Naive thymus-derived CD8-positive, alpha-beta T cell (primary cell): ENCODE results near the gene GLI3. TPM values are rescaled to one million over a fixed set of nuclear protein-coding genes. Genes with fewer than 3 reads are reported as not detected.

Experiments
- ATAC-seq, 2 donors: fragments of 150-1000 bp; cut with Tn5 transposase in 1 of 2; sonication (Bioruptor Pico), chemical (Tn5 transposase) in 1 of 2; 1 replicate in 1 of 2; 2 replicates in 1 of 2; pipeline ENCODE4 v1.10.0; 2021; ENCODE audit warnings: mild to moderate bottlenecking in 2 of 2, moderate library complexity in 2 of 2
- POLR2A ChIA-PET: fragments of 350-600 bp; sonication (Branson Sonifier 250); formaldehyde crosslinking; loops from one replicate; lab custom pipeline; 2021; ENCODE audit warnings: antibody characterized with exemption; lab: Charles Lee
- DNase-seq, 10 donors: peaks; one replicate each; pipeline versions ENCODE4 v3.0.0 to v3.0.0-alpha.2; 2020 to 2022
- H3K27ac Mint-ChIP-seq, 10 donors: one replicate each; pipeline ENCODE4 v1.8.0; 2020 to 2022; ENCODE audit warnings: mild to moderate bottlenecking in 10 of 10, mixed read lengths in 10 of 10, moderate library complexity in 4 of 10, inconsistent platforms in 1 of 10
- H3K27me3 Mint-ChIP-seq, 5 donors: one replicate each; pipeline ENCODE4 v1.8.0; 2021 to 2022; ENCODE audit warnings: mixed read lengths in 5 of 5
- H3K36me3 Mint-ChIP-seq, 3 donors: one replicate each; pipeline ENCODE4 v1.8.0; 2020 to 2022; ENCODE audit warnings: mixed read lengths in 3 of 3, mild to moderate bottlenecking in 2 of 3, inconsistent platforms in 1 of 3
- H3K4me1 Mint-ChIP-seq, 4 donors: one replicate each; pipeline ENCODE4 v1.8.0; 2021 to 2022; ENCODE audit warnings: mixed read lengths in 4 of 4
- H3K4me3 Mint-ChIP-seq, 10 donors: one replicate each; pipeline ENCODE4 v1.8.0; 2020 to 2022; ENCODE audit warnings: mild to moderate bottlenecking in 10 of 10, mixed read lengths in 10 of 10, moderate library complexity in 6 of 10, inconsistent platforms in 1 of 10
- H3K9me3 Mint-ChIP-seq, 9 donors: one replicate each; pipeline ENCODE4 v1.8.0; 2020 to 2022; ENCODE audit warnings: mixed read lengths in 9 of 9, mild to moderate bottlenecking in 3 of 9, inconsistent platforms in 1 of 9, moderate library complexity in 1 of 9
- polyA plus RNA-seq, 3 donors: library from polyadenylated mRNA; unstranded; fragments of 300-500 nt; fragmentation: Illumina TruSeq; gene quantifications; one replicate each; pipeline ENCODE4 v1.2.3, GENCODE V29; 2021
- total RNA-seq, 8 experiments: library from RNA in 2 of 8; stranded (reverse) in 2 of 8; gene quantifications; one replicate each; pipeline ENCODE4 v1.2.3 and lab custom pipeline; 2021 to 2026

Gene GLI3
- total and polyA plus RNA-seq, 5 experiments from 2014 or later, result not detected

- H3K27ac Mint-ChIP-seq, result no peak overlapping the region
These were observed 75.9 kb downstream of the GLI3 start for GRCh38 chr7:42161110-42161509.

DNA sequence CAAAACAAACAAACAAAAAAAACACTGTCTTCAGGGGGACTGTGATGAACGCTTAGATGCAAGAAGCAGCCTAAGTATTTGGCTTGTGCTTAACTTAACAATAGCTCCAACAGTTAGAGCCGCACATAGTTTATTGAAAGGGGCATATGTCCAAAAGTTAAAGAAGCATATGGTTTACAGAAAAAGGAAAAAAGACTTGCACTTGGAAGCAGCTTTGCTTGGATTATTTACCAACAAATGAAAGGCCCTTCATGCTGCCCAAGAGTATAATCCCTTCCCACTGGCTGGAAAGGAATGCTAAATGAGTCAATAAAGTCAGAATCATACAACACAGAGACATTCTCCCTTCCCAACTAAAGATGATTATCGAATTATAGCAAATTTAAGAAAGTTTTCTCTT, 77.9 kb downstream of the GLI3 start:
- H3K36me3 Mint-ChIP-seq, result no peaks in the 10 kb centered on the region
- H3K4me3 Mint-ChIP-seq, result no peak overlapping the region
- peaks cover 0 to 5% (median 0%) of the 10 kb centered on the region in 5 donors for H3K27me3 Mint-ChIP-seq
- H3K4me1 Mint-ChIP-seq, result no peaks in the 10 kb centered on the region
- POLR2A ChIA-PET, result no interaction called here
- H3K27ac Mint-ChIP-seq, result no peak overlapping the region
- no peak for DNase-seq
- no peak for ATAC-seq
- no peaks in the 10 kb centered on the region for H3K9me3 Mint-ChIP-seq

More at GRCh38 chr7:42161110-42161509, 75.9 kb downstream of the GLI3 start:
- Mint-ChIP-seq H3K4me3 (no peak overlapping the region), H3K36me3 (no peaks in the 10 kb centered on the region), H3K27me3 (no peaks in the 10 kb centered on the region), H3K9me3 (no peaks in the 10 kb centered on the region), H3K4me1 (no peaks in the 10 kb centered on the region)
- POLR2A ChIA-PET, result no interaction called here
- no peak for ATAC-seq
- no peak for DNase-seq

GRCh38 chr7:42156967-42157721, 79.9 kb downstream of the GLI3 start:
- H3K36me3 Mint-ChIP-seq, result no peaks in the 10 kb centered on the region
- POLR2A ChIA-PET, result no interaction called here
- no peak overlapping the region for H3K4me3 Mint-ChIP-seq
- peaks cover 0 to 9% (median 0%) of the 10 kb centered on the region in 5 donors for H3K27me3 Mint-ChIP-seq
- ATAC-seq (no peak), DNase-seq (no peak)
- no peaks in the 10 kb centered on the region for H3K9me3 Mint-ChIP-seq
- H3K27ac Mint-ChIP-seq, result no peak overlapping the region
- H3K4me1 Mint-ChIP-seq, result no peaks in the 10 kb centered on the region

GRCh38 chr7:42156291-42156865, 80.6 kb downstream of the GLI3 start:
- H3K36me3 Mint-ChIP-seq, result no peaks in the 10 kb centered on the region
- peaks cover 0 to 9% (median 0%) of the 10 kb centered on the region in 5 donors for H3K27me3 Mint-ChIP-seq
- DNase-seq (no peak), ATAC-seq (no peak)
- H3K9me3 Mint-ChIP-seq, result no peaks in the 10 kb centered on the region
- no peak overlapping the region for H3K4me3 Mint-ChIP-seq
- POLR2A ChIA-PET, result no interaction called here
- H3K4me1 Mint-ChIP-seq, result no peaks in the 10 kb centered on the region
- no peak overlapping the region for H3K27ac Mint-ChIP-seq

- Mint-ChIP-seq H3K9me3 (no peaks in the 10 kb centered on the region), H3K4me1 (no peaks in the 10 kb centered on the region), H3K27me3 (peaks cover 0 to 9% (median 0%) of the 10 kb centered on the region in 5 donors), H3K36me3 (no peaks in the 10 kb centered on the region), H3K27ac (no peak overlapping the region), H3K4me3 (no peak overlapping the region)
- ATAC-seq (no peak), DNase-seq (no peak)
- POLR2A ChIA-PET, result no interaction called here
These were observed 81.3 kb downstream of the GLI3 start for GRCh38 chr7:42155584-42156290.

- Mint-ChIP-seq H3K27ac (no peak overlapping the region), H3K4me3 (no peak overlapping the region)
These were observed 82.8 kb downstream of the GLI3 start for GRCh38 chr7:42154173-42154572.

DNA sequence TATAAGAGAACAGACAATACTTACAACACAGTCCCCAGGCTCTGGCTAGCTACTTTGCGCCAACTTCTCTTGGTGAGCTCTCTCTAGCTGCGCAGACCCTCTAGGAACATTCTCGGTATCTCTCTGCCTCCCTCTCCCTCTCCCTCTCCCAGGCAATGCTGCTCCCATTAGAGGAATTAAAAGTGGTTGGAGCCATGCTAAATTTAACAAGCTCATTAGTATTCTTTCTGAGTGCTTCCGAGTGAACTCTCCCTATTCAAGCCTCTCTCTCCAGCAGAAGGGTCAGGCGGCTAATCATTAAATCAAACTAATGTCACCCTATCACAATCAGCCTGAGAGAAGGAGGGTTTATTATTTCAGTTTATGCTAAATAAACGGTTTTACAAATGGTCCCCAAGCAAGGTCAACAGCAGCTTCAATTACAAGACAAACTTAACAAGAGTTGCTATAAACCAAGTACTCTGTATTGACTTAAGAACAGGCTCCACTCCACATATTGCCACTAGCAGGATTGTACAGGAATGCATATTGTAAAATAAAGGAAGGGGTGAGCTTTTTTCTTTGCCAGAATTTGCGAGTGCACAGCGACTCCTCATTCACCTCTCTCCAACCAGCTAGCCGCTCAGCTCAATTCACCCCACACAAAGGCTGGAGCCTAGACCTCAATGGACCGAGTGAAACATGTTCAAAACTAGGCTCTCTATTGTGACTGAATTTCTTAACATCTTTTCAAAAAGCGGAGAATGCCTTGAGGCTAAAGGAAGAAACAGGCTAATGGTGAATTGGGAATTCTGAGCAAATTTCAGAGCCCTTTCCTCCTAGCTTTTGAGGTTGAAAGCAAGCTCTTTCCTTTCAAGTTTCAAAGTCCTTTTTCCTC, 84.4 kb downstream of the GLI3 start:
- no peaks in the 10 kb centered on the region for H3K9me3 Mint-ChIP-seq
- no peak overlapping the region for H3K27ac Mint-ChIP-seq
- DNase-seq, result no peak
- H3K4me3 Mint-ChIP-seq, result no peak overlapping the region
- H3K4me1 Mint-ChIP-seq, result no peaks in the 10 kb centered on the region
- no peak for ATAC-seq
- no peaks in the 10 kb centered on the region for H3K36me3 Mint-ChIP-seq
- H3K27me3 Mint-ChIP-seq, result peaks cover 0 to 12% (median 0%) of the 10 kb centered on the region in 5 donors
- POLR2A ChIA-PET, result no interaction called here

More at GRCh38 chr7:42154173-42154572, 82.8 kb downstream of the GLI3 start:
- no peaks in the 10 kb centered on the region for H3K9me3 Mint-ChIP-seq
- H3K4me1 Mint-ChIP-seq, result no peaks in the 10 kb centered on the region
- DNase-seq (no peak), ATAC-seq (no peak)
- POLR2A ChIA-PET, result no interaction called here
- H3K27me3 Mint-ChIP-seq, result peaks cover 0 to 9% (median 0%) of the 10 kb centered on the region in 5 donors
- H3K36me3 Mint-ChIP-seq, result no peaks in the 10 kb centered on the region

GRCh38 chr7:42151309-42151708, 85.7 kb downstream of the GLI3 start:
- H3K9me3 Mint-ChIP-seq, result no peaks in the 10 kb centered on the region
- peaks cover 0 to 13% (median 4%) of the 10 kb centered on the region in 5 donors for H3K27me3 Mint-ChIP-seq
- H3K36me3 Mint-ChIP-seq, result no peaks in the 10 kb centered on the region
- DNase-seq, result no peak
- no peak overlapping the region for H3K27ac Mint-ChIP-seq
- no peaks in the 10 kb centered on the region for H3K4me1 Mint-ChIP-seq
- POLR2A ChIA-PET, result no interaction called here
- no peak overlapping the region for H3K4me3 Mint-ChIP-seq
- no peak for ATAC-seq

GRCh38 chr7:42145539-42145938, 91.5 kb downstream of the GLI3 start:
- Mint-ChIP-seq H3K27ac (no peak overlapping the region), H3K4me3 (no peak overlapping the region), H3K4me1 (no peaks in the 10 kb centered on the region), H3K27me3 (peaks cover 1 to 14% (median 4%) of the 10 kb centered on the region in 5 donors), H3K9me3 (no peaks in the 10 kb centered on the region), H3K36me3 (no peaks in the 10 kb centered on the region)
- DNase-seq, result no peak
- POLR2A ChIA-PET, result no interaction called here
- ATAC-seq, result no peak

GRCh38 chr7:42144604-42145003, 92.4 kb downstream of the GLI3 start:
- H3K9me3 Mint-ChIP-seq, result no peaks in the 10 kb centered on the region
- ATAC-seq (no peak), DNase-seq (no peak)
- no peaks in the 10 kb centered on the region for H3K36me3 Mint-ChIP-seq
- no peak overlapping the region for H3K27ac Mint-ChIP-seq
- peaks cover 1 to 22% (median 7%) of the 10 kb centered on the region in 5 donors for H3K27me3 Mint-ChIP-seq
- H3K4me3 Mint-ChIP-seq, result no peak overlapping the region
- POLR2A ChIA-PET, result no interaction called here
- H3K4me1 Mint-ChIP-seq, result no peaks in the 10 kb centered on the region

- H3K27me3 Mint-ChIP-seq, result peaks cover 1 to 22% (median 7%) of the 10 kb centered on the region in 5 donors
- no peak overlapping the region for H3K4me3 Mint-ChIP-seq
- POLR2A ChIA-PET, result no interaction called here
- ATAC-seq, result no peak
- no peaks in the 10 kb centered on the region for H3K4me1 Mint-ChIP-seq
- DNase-seq, result no peak
- no peaks in the 10 kb centered on the region for H3K9me3 Mint-ChIP-seq
- no peaks in the 10 kb centered on the region for H3K36me3 Mint-ChIP-seq
- H3K27ac Mint-ChIP-seq, result no peak overlapping the region
These were observed 93.1 kb downstream of the GLI3 start for GRCh38 chr7:42143711-42144600.

- no peak overlapping the region for H3K4me3 Mint-ChIP-seq
- POLR2A ChIA-PET, result no interaction called here
- no peak overlapping the region for H3K27ac Mint-ChIP-seq
- H3K36me3 Mint-ChIP-seq, result no peaks in the 10 kb centered on the region
- no peak for ATAC-seq
- H3K4me1 Mint-ChIP-seq, result no peaks in the 10 kb centered on the region
- no peak for DNase-seq
- peaks cover 1 to 15% (median 7%) of the 10 kb centered on the region in 5 donors for H3K27me3 Mint-ChIP-seq
- H3K9me3 Mint-ChIP-seq, result no peaks in the 10 kb centered on the region
These were observed 94.9 kb downstream of the GLI3 start for GRCh38 chr7:42142089-42142488.
